HG03108 (cell line): Measurements from ENCODE around the gene TTLL13.
"Not testable (repeated sequence)": the region's sequence is repeated elsewhere in the genome, so short reads cannot be mapped to it uniquely, and the experiment has no call there.

Experiments
- ATAC-seq: cut with Tn5 transposase; IDR thresholded peaks from one replicate; pipeline ENCODE4 v1.9.1; 2021; ENCODE audit warnings: moderate library complexity; ENCODE audit not compliant: unreplicated experiment

Gene TTLL13

DNA sequence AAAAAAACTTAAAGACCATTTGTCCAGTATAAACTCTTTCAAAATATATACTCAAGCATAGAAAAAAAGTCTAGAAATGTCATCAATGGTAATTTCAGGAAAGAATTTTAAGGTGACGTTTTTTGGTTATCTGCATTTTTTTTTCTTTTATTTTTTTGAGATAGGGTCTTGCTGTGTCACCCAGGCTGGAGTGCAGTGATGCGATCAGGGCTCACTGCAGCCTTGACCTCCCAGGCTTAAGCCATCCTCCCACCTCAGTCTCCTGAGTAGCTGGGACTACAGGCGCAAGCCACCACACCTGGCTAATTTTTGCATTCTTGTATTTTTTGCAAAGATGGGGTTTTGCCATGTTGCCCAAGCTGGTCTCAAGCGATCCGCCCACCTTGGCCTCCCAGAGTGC is 31.4 kb downstream of the TTLL13 start:
- ATAC-seq: not testable (repeated sequence)

DNA sequence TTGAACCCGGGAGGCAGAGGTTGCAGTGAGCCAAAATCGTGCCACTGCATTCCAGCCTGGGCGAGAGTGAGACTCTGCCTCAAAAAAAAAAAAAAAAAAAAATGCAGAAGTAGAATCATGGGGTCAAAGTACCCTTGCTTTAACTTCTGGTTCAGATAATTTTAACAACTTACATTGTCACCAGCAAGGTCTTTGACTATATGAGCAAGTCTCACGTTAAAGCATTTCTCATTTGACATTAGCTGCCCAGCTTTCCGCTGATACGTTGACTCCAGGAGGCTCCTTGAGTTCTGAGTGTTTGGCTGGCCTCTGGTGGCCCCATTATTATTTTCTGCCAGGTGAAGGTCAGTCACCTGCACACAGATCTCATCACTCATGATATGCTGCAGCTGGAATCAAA is 32.3 kb downstream of the TTLL13 start:
- ATAC-seq: not testable (repeated sequence)

DNA sequence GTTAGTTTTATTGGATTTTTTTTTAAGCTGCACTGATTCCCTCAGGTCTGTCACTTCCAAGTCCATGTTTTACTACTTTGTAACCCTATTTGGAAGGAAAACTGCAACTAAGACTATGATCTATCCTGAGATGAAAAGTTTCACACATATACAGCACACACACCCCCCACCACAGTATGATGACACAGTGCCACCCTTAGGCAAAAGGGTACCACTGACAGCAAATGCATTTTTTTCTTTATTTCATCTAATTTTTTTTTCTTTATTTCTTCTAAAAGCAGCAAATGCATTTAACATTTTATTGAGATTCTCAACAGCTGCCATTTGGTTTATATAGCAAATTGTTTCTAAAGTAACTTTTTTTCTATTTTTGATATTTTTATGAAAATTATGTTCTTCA is 37.3 kb downstream of the TTLL13 start:
- no peak for ATAC-seq

DNA sequence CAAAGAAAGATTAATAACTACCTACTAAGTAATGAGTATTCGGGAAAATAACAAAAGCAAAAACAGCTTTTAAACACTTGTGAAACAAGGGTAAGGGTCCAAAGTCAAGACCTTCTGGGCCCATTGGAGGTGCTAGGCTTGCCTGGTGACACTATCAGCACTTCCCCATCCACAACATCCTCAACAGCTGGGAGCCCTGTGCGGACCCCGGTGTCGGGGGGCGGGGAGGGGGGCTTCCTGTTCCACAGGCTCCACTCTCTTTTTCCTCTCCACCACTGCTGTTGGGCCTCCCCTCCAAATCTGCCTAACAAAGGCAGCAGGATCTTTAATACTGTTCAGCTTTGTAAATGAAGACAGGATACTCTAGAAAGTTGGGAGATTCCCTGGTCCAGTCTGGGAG is 37.7 kb downstream of the TTLL13 start:
- ATAC-seq: no peak

DNA sequence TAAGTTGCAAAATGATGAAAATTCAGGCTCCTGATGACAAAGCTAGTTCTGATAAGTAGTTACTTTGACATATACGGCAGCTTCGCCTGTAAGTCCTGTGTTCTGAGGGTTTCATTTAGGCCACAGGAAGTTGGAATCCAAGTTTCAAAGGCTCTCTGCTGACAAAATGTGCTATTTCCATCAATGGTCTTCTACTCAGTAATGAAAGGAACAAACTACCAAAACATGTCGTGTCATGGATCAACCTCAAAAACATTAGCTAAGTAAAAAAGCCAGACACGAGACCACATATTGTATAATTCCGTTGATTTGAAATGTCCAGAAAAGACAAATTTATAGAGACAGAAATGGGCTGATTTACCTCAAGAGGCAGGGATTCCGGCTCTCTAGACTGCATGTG is 38.6 kb downstream of the TTLL13 start:
- ATAC-seq: no peak

DNA sequence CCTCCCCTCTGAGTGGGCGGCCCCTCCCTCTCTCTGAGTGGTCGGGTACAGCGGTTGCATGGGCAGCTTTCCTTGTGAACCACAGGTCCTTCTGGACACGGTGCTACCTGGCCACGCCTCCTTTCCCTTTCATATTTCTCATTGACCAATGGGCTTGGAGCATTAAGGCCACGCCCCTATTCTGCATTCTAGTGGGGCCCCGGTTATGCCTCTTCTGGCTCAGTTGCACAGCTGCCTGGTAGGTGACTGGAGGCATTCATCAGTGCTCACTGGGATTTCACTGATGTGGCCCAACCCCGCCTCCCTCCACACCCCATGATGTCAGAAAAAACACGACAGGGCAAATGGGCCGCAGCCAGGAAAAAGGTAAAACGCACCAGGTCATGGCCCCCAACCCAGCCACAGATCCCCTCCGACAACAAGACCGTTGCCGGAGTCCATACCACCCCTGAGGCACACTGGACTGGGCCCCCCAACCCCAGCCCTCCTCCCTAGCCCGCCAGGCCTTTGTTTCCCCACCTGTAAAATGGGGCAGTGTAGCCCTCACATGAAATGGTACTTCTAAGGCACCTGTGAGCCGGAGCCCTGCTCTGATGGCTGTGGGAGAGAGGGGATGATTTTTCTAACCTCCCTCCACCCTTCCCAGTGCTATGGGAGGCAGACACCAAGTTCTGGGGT is 42.5 kb downstream of the TTLL13 start:
- no peak for ATAC-seq

DNA sequence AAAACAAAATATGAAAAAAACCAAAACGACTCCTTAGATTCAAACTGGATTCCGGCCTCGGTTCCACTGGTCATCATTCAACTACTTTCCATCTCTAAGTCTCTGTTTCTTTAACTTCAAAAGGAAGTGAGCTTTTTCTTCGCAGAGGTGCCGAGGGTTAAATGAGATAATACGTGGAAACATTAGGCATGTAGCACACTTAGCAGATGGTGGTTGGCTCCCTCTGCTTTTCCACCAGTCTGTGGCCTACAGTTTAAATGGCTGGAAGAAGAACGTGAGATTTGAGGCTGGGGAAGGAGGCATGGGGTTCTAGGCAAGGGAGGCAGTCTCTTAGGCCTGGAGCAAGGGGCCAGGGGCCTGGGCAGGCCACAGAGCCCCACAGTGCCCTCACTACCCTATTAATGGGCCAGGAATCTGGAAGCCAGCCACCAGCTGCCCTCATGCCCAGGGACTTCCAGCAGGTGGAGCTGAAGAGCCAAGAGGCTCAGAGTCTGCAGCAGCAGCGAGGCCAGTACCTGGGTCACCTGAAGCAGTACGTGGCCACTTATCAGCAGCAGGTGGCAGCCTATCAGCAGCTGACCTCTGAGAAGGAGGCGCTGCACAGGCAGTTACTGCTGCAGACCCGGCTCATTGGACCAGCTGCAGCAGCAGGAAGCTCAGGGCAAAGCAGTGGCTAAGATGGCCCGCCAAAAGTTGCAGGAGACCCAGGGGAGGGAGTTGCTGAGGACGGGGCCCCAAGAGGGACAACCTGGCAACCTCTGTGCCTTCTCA is 43.9 kb downstream of the TTLL13 start:
- not testable (repeated sequence) for ATAC-seq

DNA sequence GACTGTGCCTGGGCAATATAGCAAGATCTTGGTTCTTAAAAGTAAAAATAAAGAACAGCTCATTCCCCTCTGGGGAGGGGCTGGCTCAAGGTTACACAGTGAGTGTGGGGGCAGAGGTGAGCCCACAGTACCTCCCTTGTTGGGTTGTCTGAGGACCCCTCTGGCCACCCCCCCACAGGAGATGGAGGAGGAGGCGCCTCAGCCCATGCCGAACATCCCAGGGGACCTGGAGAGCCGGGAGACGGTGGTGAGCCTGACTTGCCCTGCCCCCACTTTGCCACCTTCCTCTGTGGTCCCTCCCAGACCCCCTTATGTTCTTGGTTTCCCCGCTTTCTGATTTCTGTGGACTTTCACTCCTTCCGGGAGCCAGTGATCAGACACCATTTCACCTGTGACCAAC is 44.8 kb downstream of the TTLL13 start:
- no peak for ATAC-seq

DNA sequence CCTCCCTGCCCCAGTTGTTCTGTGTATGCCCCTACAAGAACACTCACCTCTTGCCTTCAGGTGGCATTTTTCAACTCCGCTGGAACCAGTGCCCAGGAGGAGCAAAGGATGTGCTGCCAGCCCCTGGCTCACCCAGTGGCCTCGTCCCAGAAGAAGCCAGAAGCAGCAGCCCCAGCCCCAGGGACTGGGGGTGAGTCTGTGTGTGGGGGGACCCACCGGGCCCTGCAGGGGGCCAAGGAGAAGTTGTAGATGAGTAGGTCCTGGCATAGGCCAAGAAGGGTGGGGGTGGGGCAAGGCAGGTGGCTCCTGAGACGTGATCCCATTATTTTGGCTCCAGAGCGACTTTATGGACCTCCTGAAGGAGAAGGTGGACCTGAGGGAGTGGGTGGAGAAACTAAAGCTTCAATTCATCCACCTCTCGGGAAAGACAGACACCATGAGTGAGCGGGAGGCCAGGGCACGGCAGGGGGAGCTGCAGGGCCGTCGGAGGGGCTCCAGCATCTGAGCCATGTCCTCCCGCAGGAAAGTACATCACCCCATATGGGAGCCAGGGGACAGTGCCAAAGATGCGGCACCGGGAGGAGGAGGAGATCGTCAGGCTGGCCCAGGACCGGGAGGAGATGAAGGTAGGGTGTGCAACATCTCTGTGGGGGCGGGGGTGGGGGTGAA is 45.4 kb downstream of the TTLL13 start:
- ATAC-seq: no peak

DNA sequence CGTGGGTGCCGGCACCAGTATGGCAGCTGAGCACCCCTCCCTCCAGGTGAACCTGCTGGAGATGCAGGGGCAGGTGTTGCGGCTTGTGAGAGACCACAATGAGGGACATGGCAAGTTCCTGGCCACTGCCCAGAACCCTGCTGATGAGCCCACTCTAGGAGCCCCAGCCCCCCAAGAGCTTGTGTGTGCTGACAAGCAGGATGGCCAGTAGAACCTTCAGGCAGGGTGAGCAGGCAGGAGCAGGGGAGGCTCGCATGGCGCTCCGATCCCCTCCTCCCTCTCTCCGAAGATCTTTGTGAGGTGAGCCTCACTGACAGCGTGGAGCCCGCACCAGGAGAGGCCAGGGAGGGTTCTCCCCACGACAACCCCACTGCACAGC is 45.9 kb downstream of the TTLL13 start:
- ATAC-seq: no peak

DNA sequence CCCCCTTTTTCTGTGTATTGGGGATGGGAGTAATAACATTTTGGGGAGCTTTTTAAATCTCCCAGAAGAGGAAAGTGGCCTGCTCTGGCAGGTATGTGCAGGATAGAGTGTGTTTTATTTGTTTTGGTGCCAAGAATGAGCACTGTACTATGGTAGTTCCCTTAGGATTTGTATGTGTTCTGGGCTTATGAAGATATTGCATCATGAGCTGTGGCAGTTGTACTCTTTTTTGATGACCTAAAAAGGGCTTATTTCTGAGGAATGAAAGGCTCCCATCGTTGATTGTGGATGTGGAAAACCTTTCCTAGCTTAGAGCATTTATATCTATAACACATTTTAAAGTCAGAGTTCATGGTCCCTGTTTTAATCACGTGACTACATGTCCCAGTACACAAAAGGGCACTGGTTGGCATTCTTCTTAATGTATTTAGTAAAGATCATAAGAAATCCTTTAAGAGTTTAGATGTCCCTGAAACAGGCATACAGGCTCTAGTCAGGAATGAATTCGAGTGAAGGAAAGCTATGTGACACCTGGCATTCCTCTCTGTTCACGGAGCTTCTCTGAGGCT is 47.0 kb downstream of the TTLL13 start:
- ATAC-seq: not testable (repeated sequence)

DNA sequence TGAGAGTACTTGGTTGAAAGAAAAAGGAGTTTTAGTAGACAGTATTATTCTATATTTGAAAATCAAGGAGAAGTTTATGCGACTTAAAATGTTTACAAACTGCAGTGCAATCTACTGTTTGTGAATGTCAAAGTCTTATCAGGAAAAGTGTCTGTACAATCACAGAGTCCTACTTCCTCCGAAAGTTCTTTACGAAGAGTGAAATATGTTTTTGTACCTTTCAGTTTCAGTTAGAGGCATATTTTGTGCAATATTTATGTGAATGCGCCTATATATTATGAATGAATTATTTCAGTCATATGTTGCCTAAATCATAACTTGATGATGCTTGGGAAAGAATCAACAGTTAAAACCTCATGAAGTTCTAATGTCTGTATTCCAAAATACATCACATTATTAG is 47.7 kb downstream of the TTLL13 start:
- ATAC-seq: no peak

DNA sequence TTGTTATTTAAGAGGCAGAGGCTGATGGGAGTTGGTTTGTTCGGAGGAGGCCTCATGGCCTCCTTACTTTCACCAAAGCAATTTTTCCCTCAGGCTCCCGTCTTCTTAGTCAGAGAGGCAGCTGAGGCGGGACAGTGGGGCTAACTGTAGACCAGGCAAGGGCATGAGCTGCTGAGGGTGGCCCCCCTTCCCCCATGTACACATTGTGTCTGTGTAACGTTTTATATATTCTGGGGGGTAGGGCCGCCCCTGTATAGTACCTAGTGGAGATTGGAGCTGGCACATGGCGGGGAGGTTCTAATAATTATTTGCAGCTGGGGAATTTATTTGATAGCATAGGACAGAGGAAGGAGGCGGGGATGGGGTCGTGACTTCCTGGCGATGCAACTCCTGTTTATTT is 51.2 kb downstream of the TTLL13 start:
- ATAC-seq: no peak

DNA sequence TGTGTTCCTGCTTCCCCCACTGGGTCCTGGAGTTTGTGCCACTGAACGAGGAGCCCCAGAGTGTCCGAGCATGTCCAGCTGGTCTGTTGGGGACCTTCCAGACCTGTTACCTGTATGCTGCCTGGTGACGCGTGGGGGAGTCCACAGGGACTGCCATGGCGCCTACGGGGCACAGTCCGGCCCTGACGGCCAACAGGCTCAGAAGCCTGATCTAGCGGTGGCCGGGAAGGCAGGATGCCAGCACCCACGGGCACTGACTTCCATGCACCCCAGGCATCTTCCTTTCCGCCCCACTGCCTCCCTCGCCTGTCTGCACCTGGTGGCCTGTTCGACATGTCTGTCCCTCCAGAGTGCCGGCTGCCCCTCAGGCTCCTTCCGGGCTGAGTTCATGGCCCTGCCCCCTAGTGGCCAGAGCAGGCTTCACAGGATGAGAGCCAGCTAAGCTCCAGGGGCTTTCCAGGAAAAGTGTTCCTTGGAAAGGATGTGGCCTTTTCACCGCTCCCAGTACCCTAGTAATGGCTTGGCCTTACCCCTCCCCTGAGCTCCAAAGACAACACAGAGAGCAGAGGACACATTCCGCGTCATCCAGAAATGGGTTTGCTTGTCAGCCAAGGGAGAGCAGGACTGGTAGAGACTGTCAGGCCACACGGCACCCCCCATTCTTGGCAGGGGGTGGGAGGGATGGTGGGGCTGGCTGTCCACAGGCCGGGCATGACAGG is 51.8 kb downstream of the TTLL13 start:
- no peak for ATAC-seq

DNA sequence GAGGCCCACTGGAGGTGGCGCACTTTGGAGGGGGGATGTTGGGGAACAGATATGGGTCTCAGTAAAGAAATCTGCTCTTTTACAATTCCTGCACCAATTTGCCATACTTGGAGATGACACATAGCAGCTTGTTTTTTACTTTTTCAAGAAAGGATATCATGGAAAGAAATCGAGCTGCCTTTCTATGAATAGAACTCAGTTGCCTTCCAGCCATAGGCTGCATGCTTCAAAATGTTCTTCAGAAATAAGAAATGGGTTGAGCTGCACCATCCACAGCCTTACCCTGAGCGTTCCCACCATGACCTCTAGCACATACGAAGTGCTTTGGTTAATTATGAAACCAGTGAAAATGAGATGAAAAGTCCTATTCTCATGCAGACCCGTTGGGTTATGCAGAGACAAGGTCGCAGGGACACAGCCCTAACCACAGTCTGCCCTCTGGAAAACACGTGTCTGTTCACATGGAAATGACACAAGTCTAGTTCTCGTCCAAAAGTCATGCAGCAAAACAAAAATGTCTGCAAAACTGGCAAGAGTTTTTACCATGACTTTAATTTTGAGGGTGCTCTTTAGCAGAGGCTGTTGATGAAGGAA is 52.4 kb downstream of the TTLL13 start:
- ATAC-seq: no peak

DNA sequence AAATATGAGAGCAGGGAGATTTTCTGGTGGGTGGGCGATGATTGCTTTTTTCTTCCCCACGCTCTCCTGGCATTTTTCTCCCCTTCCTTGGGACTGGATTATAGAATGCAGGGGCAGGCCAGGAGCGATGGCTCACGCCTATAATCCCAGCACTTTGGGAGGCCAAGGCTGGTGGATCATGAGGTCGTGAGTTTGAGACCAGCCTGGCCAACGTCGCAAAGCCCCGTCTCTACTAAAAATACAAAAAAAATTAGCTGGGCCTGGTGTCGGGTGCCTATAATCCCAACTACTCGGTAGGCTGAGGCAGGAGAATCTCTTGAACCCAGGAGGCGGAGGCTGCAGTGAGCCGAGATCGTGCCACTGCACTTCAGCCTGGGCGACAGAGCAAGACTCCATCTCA is 56.0 kb downstream of the TTLL13 start:
- ATAC-seq: not testable (repeated sequence)

DNA sequence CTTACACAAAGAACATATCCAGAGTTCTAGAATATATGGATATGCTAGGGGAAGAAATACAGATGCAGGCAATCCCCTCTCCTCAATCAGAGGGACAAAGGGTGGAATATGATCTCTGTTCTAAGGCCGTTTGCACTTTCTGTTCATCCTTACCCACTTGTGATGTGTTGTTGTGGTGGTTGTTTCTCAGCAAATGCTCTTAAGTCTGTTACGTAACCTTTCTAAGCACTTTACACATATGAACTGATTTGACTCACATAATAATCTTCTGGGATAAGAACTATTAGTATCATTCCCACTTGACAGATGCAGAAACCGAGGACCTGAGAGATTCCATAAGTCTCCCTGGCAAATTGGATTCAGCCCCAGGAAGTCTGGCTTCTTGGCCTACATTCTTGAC is 56.6 kb downstream of the TTLL13 start:
- ATAC-seq: no peak

DNA sequence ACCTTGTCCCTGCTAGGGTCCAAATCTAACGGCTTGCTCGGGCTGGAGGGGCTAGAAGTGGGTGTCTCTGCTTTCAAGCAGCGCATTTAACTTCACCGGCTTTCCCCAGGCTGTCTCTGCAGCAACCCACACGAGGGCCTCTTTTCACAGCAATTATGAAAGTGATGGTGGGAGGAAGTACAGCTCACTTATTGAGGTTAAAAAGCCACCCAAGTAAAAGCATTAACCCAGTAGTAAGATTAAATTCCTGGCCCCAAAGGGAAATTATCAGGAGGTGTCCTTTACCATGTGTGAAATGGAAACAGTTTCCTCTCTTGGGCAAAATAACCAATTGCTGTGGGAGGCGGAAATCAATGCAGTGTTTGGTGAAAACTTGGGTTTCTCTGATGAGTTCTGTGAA is 57.2 kb downstream of the TTLL13 start:
- peak; percentile 78 for ATAC-seq

DNA sequence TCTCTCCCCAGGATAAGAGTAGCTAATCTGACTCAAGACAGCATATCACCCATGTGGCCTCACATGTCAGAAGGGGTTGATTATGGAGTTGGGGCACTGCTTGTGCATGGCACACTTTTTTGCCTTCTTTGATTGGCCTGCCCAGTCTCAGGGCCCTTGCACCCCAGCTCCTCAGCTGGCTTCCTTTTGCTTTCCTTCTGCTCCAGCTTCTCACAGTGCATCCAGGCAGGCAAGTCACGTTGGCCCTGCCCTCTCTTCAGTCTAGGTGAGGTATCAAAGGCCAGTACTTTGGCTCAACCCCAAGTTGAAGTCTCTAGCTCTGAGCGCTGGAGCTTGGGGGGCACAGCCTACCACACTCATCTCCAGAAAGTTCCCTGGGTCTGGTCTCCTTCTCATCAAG is 58.3 kb downstream of the TTLL13 start:
- ATAC-seq: no peak

DNA sequence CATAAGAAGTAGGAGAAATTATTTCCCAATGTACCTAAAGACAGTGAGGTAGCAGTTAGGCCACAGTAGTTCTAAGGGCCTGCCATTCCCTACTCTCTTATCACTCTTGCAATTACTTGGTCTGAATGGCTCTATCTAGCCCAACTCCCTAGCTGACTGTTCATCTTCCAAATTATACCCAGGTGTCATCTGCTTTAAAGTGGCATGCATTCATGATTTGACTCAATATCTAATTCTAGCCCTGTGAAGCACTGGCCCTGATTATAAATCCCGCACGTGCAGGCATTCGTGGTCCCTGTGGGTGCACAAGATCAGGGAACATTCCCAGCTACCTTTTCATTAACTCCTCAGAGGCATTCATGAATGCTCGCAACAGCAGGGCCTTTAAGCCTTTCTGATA is 59.7 kb downstream of the TTLL13 start:
- no peak for ATAC-seq
